Fibroblast of skin of abdomen (primary cell): Measurements from ENCODE around the gene GPR37L1.
"Not testable (repeated sequence)": the region's sequence is repeated elsewhere in the genome, so short reads cannot be mapped to it uniquely, and the experiment has no call there.

Experiments
- DNase-seq: peaks from one replicate; pipeline ENCODE4 v3.0.0-alpha.2; 2013

Gene GPR37L1

DNA sequence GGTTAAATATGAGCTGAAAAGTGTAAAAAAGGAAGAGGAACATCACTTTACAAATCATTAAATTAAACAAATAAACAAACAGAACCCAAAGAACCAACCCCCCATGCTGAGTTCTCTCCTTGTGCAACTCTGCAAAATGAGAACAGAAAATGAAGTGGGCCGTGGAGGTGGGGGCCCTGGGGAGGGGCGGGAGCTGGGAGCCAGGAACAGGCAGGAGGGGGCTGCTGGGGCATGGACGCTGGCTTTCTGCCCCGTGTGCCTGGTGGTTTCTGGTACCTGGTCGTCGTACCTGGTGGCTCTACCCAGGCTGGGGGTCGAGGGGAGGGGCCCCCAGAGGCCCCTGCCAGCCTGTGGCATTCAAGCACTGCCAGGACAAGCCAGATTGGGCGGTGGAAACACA is 10.8 kb downstream of the GPR37L1 start:
- no peak for DNase-seq

GRCh38 chr1:202133989-202134388 is 11.3 kb downstream of the GPR37L1 start:
- DNase-seq = no peak

DNA sequence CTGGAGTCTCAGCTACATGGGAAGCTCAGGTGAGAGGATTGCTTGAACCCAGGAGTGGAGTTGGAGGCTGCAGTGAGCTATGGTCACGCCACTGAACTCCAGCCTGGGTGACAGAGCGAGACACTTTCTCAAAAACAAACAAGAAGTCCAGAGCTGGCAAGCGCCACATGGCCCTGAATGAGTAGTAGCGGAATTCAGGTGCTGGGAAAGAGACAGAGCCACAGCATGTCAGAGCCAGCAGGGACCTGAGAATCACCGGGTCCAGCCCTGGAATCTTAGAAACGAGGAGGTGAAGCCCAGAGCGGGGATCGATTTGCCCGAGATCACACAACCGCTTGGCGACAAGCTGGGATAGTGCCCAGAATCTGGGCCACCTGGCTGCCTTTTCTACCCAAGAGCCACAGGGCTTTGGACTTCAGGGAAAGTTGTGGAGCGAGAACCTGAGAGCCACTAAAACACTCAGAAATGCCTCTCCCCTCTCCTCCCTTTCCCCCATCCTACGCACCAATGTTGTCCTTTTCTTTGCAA is 12.0 kb downstream of the GPR37L1 start:
- DNase-seq = no peak

DNA sequence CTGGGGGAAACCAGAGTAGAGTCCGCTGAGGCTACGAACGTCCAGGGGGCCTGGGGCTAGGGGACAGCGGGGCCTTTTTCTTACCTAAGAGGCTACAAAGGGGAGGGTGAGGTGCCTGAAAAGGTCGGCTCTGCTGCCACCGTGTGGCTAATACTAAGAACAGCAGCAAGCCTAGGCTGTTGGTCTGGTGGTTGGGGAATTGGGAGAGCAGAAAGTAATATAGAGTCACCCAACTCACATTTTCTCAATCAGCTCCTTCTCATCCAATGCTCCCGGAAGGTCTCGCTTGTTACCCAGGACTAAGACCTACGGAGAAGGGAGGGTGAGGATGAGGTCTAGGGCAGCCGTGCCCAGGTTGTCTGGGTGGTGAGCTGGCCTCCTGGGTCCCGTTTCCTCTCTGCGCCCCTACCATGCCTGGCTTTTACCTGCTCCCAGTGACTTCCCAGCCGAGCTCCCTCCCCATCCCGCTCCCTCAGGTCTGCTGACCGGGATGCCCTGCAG is 12.6 kb downstream of the GPR37L1 start:
- DNase-seq = peak; percentile 52

DNA sequence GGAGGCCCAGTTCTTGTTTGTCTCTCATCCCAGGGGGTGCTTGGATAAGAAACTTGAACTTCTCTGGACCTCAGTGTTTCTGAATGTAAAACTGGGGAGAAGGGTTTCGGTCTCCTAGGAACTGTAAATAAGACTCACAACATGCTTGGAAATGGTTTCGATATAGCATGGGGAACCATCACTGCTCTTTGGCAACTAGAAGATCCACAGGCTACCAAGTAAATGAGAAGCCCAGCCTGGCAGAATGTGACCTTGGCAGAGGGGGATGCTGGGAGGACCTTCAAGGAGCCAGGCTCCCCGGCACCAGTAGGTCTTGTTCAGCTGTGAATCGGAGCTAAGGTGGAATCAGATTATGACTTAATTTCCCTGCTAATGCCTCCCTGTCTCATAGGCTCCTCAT is 18.1 kb downstream of the GPR37L1 start:
- no peak for DNase-seq

DNA sequence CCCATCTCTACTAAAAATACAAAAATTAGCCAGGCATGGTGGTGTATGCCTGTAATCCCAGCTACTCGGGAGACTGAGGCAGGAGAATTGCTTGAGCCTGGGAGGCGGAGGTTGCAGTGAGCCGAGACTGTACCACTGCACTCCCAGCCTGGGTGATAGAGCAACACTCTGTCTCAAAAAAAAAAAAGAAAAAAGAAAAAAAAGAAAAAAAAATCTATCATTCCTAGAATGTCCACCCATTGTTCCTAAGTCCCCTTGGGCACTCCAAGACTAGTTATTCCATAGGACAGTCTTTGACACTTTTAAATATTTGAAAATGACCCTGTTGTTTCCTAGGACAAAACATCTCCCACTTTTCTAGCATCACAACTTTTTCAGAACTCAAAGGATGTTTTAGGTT is 18.8 kb downstream of the GPR37L1 start:
- not testable (repeated sequence) for DNase-seq

GRCh38 chr1:202143011-202143767 is 20.5 kb downstream of the GPR37L1 start:
- DNase-seq = no peak

GRCh38 chr1:202143768-202144401 is 21.2 kb downstream of the GPR37L1 start:
- DNase-seq = no peak

GRCh38 chr1:202144402-202145067 is 21.8 kb downstream of the GPR37L1 start, which contains the start of gene ARL8A:
Gene ARL8A, minus strand, starts transcription at chr1:202144737. Its CDS starts 165 bp downstream, at chr1:202144572.
- DNase-seq = peak; percentile 44

GRCh38 chr1:202145068-202145743 is 22.5 kb downstream of the GPR37L1 start:
- DNase-seq = no peak

DNA sequence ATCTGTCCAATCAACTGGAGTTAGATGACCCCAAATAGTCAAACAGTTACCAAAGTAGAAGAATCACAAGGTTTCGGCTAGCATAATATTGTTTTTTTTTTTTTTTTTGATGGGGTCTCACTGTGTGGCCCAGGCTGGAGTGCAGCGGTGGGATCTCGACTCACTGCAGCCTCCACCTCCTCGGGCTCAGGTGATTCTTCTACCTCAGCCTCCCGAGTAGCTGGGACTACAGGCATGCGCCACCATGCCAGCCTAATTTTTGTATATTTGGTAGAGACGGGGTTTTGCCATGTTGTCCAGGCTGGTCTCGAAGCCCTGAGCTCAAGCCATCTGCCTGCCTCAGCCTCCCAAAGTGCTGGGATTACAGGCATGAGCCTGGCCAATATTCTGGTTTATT is 23.0 kb downstream of the GPR37L1 start:
- DNase-seq = not testable (repeated sequence)

DNA sequence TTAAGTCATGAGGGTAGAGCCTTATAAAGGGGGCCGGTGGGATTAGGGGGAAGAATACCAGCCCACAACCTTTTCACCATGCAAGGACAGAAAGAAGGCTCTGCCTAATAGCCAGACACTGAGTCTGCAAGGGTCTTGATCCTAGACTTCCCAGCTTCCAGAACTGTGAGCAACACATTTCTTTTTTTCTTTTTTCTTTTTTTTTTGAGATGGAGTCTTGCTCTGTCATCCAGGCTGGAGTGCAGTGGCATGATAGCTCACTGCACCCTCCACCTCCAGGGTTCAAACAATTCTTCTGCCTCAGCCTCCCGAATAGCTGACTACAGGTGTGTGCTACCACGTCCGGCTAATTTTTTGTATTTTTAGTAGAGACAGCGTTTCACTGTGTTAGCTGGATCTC is 23.6 kb downstream of the GPR37L1 start:
- no peak for DNase-seq

- DNase-seq = no peak
These were observed 24.3 kb downstream of the GPR37L1 start for GRCh38 chr1:202146993-202147392.

GRCh38 chr1:202148391-202148790 is 25.7 kb downstream of the GPR37L1 start:
- DNase-seq = no peak

- no peak for DNase-seq
These were observed 26.8 kb downstream of the GPR37L1 start for GRCh38 chr1:202149566-202149965.

- DNase-seq = no peak
These were observed 27.5 kb downstream of the GPR37L1 start for GRCh38 chr1:202150187-202150586.

DNA sequence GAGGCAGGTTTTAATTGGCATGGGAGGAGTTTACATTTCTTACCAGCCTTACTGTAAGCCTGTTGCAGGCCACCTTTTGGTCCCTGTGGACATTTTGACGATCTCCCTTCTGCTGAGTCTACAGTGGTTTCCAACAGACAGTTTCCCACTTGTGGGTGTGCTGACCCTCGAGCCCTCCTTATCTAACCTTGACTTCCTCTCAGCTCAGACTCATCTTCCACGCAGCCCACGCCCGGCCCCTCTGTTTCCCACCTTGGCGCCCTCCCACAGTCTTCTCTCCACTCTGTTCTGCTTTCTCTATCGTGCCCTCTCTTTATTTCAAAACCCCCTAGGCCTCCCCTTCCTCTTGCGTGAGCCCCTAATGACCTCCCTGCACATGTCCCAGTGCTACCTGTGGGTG is 27.9 kb downstream of the GPR37L1 start:
- DNase-seq = no peak

DNA sequence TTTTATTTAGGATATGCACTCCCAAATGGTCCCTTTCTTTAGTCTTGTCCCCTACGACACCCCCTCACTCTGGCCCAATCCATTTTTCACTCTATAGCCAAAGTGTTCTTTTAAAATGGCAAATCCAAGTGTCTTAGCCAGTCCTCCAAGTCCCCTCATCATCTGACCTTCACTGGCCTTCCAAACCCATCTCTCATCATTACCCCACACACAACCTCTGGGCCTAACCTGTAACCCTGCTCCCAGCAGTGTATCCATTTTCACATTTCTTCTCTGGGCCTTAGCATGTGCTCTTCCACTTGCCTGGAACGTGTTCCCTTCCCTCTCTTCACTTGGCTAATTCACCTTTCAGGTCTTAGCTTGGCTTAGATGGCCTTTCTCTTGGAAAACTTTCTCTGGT is 28.3 kb downstream of the GPR37L1 start:
- DNase-seq = no peak

DNA sequence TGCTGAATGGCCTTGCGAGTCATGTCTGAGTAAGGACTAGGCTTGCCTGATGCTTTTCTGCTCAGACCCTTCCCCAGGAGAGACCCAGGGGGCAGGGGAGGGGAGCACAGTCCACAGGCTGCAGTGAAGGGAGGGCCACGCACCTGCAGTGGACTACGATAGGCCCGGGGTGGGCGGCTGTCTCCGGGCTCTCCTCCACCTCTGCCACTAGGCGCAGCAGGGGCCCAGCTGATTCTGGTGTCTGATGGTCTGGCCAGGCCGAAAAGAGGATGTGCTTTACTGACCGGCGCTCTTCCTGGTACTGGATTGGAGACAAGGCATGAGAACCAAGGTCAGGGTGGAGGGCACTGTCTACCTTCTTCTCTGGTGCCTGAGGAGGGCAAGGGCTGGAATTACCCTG is 29.7 kb downstream of the GPR37L1 start:
- DNase-seq = no peak

DNA sequence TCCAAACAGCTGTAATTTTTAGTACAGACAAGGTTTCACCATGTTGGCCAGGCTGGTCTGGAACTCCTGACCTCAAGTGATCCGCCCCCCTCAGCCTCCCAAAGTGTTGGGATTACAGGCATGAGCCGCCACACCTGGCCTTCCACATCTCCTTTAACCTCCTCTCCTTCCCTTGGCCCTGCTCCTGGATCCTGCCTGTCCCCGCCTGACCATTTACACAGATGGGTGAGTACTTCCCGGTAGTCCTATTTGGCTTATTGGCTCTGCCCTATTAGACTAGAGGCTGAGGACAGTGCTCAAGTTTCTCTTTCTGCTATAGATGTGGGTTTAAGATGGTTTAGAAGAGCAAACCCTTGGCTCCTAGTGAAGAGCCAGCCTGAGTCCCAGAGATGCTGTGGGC is 30.6 kb downstream of the GPR37L1 start:
- DNase-seq = no peak

DNA sequence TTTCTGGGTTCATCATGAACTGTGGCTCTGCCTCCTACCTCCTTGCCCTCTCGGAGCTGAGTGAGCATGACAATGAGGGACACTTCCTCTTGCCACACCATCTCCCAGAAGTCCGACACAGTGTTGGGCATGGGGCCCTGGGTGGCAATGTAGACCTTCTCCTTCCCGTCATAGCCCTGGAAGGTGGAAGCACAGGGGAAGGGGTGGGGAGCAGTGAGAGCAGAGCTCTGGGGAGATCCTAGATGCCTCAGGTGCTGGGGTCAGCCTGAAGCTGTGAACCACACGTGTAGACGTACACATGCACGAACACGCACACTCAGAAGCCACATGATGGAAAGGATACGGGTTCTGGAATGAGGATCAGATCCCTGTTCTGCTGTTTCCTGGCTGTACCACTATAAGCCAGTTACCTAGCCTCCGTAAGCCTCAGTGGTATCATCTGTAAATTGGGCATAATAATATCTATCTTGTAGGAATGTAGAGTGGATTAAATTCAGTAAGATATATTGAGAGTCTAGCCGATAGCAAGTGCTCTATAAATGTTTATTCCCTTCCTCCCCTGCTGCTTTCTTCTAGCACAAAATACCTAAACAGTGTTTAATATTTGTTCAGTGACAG is 31.5 kb downstream of the GPR37L1 start:
- DNase-seq = no peak
